K562 (cell line): Measurements from ENCODE around the gene SCARB2. TPM values are rescaled to one million over a fixed set of nuclear protein-coding genes. Genes with fewer than 3 reads are reported as not detected.

Source experiments
- CC2D1A ChIP-seq: fragments of 450-650 bp; IDR thresholded peaks from 2 replicates; pipeline ENCODE4 v1.6.1; 2017; ENCODE audit warnings: mild to moderate bottlenecking
- IRF9 ChIP-seq: fragments of 450-650 bp; IDR thresholded peaks from 2 replicates; pipeline ENCODE4 v1.6.1; 2016; ENCODE audit warnings: missing biosample characterization, missing genetic modification characterization
- PBX2 ChIP-seq, 2 experiments: IDR thresholded peaks in 1 of 2; conservative IDR thresholded peaks in 1 of 2; 2 replicates each; pipeline ENCODE4 v1.6.1; 2016; ENCODE audit warnings: low read depth in 2 of 2, mild to moderate bottlenecking in 1 of 2, missing compliant biosample characterization in 1 of 2, missing genetic modification characterization in 1 of 2, moderate library complexity in 1 of 2
- RBM14 ChIP-seq: fragments of 200-400 bp; formaldehyde crosslinking; IDR thresholded peaks from 2 replicates; pipeline ENCODE4 v1.6.1; 2018; ENCODE audit warnings: low read depth, mild to moderate bottlenecking, low read length, moderate library complexity, borderline replicate concordance; ENCODE audit not compliant: insufficient read depth
- SMC3 ChIP-seq: conservative IDR thresholded peaks from 2 replicates; pipeline ENCODE4 v1.6.1; 2011; ENCODE audit warnings: low read depth, low read length, improper control_type of control experiment; ENCODE audit not compliant: insufficient read depth
- SRSF9 ChIP-seq: fragments of 200-400 bp; formaldehyde crosslinking; IDR thresholded peaks from 2 replicates; pipeline ENCODE4 v1.6.1; 2017; ENCODE audit warnings: low read depth, low read length, borderline replicate concordance
- polyA plus RNA-seq, 8 experiments: library from polyadenylated mRNA; depleted of rRNA in 4 of 8; stranded (reverse) in 5 of 8; unstranded in 3 of 8; fragments of >200 nt; fragmentation: Nextera tagmentation in 2 of 8; fragmentation: Illumina TruSeq in 1 of 8; extraction: Ambion mirVana in 2 of 8; extraction: Trizol in 1 of 8; gene quantifications; 2 replicates each; pipeline versions ENCODE4 v1.2.1 to v1.2.3, GENCODE V29; 2011 to 2014; ENCODE audit warnings: inconsistent platforms in 1 of 8, missing spikeins in 1 of 8
- total RNA-seq, 7 experiments: library from RNA; depleted of rRNA in 6 of 7; stranded (reverse); fragments of >200 nt in 6 of 7; fragmentation: Illumina TruSeq in 2 of 7; extraction: Trizol in 2 of 7; gene quantifications; 2 replicates each; pipeline versions ENCODE4 v1.2.1 to v1.2.3, GENCODE V29; 2011 to 2021; ENCODE audit warnings: low replicate concordance in 1 of 7
- TF ChIP-seq, protein P1 (sequence below): fragments of 450-650 bp; IDR thresholded peaks from 2 replicates; pipeline ENCODE4 v1.6.1; 2016; ENCODE audit warnings: mild to moderate bottlenecking, moderate library complexity
- TF ChIP-seq, protein P2 (sequence below): sonication (generic); formaldehyde crosslinking; IDR thresholded peaks from 2 replicates; pipeline ENCODE4 v1.8.0; 2022; ENCODE audit warnings: mild to moderate bottlenecking, low read depth, missing genetic modification reagents

Gene SCARB2
- total and polyA plus RNA-seq, 9 of the 15 experiments (the other 6 are each of a cell fraction or from before 2014, with no cell fraction given) = 6.1 to 25.8 (median 17.8) TPM

DNA sequence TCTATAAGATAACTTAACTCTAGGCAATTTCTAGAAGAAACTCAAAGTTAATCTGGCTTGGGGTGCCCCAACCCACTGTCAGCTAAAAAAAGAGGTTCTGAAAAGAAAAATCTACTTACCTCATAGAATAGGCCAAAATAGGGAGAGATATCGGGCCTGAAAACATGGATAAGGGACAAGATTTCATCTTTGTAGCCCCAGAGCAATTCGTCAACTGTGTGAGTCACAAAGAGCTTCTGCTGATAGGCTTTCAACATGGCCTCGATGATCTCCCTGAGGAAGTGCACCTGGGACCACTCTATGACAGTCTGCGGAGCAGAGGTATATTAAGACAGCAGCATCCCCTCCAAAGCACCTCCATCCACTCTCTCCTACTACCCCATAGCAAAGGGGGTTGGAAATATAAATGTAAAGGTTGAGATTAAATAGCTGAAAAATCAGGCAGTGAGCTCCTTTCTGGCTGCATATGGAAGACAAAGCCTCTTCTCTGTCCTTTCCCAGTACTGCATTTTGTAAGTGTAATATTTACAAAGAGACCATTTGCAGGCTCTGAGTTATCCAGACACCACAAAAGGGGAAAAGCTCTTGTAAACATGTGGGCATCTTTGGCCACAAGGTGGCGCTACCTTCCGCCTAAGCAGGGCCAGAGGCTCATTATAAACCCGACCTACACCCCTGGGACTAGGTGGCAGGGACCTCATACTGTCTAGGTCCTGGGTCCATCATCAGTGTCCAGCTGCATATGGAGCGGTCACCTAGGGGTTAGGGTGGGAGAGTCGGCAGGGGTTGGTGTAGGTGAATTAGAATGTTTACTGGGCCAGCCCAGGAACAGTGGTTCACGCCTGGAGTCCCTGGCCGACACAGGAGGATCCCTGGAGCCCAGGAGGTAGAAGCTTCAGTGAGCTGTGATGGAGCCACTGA lies 34.0 kb downstream of the SCARB2 start (continued):
- TF ChIP-seq, protein P1, sequence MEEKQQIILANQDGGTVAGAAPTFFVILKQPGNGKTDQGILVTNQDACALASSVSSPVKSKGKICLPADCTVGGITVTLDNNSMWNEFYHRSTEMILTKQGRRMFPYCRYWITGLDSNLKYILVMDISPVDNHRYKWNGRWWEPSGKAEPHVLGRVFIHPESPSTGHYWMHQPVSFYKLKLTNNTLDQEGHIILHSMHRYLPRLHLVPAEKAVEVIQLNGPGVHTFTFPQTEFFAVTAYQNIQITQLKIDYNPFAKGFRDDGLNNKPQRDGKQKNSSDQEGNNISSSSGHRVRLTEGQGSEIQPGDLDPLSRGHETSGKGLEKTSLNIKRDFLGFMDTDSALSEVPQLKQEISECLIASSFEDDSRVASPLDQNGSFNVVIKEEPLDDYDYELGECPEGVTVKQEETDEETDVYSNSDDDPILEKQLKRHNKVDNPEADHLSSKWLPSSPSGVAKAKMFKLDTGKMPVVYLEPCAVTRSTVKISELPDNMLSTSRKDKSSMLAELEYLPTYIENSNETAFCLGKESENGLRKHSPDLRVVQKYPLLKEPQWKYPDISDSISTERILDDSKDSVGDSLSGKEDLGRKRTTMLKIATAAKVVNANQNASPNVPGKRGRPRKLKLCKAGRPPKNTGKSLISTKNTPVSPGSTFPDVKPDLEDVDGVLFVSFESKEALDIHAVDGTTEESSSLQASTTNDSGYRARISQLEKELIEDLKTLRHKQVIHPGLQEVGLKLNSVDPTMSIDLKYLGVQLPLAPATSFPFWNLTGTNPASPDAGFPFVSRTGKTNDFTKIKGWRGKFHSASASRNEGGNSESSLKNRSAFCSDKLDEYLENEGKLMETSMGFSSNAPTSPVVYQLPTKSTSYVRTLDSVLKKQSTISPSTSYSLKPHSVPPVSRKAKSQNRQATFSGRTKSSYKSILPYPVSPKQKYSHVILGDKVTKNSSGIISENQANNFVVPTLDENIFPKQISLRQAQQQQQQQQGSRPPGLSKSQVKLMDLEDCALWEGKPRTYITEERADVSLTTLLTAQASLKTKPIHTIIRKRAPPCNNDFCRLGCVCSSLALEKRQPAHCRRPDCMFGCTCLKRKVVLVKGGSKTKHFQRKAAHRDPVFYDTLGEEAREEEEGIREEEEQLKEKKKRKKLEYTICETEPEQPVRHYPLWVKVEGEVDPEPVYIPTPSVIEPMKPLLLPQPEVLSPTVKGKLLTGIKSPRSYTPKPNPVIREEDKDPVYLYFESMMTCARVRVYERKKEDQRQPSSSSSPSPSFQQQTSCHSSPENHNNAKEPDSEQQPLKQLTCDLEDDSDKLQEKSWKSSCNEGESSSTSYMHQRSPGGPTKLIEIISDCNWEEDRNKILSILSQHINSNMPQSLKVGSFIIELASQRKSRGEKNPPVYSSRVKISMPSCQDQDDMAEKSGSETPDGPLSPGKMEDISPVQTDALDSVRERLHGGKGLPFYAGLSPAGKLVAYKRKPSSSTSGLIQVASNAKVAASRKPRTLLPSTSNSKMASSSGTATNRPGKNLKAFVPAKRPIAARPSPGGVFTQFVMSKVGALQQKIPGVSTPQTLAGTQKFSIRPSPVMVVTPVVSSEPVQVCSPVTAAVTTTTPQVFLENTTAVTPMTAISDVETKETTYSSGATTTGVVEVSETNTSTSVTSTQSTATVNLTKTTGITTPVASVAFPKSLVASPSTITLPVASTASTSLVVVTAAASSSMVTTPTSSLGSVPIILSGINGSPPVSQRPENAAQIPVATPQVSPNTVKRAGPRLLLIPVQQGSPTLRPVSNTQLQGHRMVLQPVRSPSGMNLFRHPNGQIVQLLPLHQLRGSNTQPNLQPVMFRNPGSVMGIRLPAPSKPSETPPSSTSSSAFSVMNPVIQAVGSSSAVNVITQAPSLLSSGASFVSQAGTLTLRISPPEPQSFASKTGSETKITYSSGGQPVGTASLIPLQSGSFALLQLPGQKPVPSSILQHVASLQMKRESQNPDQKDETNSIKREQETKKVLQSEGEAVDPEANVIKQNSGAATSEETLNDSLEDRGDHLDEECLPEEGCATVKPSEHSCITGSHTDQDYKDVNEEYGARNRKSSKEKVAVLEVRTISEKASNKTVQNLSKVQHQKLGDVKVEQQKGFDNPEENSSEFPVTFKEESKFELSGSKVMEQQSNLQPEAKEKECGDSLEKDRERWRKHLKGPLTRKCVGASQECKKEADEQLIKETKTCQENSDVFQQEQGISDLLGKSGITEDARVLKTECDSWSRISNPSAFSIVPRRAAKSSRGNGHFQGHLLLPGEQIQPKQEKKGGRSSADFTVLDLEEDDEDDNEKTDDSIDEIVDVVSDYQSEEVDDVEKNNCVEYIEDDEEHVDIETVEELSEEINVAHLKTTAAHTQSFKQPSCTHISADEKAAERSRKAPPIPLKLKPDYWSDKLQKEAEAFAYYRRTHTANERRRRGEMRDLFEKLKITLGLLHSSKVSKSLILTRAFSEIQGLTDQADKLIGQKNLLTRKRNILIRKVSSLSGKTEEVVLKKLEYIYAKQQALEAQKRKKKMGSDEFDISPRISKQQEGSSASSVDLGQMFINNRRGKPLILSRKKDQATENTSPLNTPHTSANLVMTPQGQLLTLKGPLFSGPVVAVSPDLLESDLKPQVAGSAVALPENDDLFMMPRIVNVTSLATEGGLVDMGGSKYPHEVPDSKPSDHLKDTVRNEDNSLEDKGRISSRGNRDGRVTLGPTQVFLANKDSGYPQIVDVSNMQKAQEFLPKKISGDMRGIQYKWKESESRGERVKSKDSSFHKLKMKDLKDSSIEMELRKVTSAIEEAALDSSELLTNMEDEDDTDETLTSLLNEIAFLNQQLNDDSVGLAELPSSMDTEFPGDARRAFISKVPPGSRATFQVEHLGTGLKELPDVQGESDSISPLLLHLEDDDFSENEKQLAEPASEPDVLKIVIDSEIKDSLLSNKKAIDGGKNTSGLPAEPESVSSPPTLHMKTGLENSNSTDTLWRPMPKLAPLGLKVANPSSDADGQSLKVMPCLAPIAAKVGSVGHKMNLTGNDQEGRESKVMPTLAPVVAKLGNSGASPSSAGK = no peak
- TF ChIP-seq, protein P2, sequence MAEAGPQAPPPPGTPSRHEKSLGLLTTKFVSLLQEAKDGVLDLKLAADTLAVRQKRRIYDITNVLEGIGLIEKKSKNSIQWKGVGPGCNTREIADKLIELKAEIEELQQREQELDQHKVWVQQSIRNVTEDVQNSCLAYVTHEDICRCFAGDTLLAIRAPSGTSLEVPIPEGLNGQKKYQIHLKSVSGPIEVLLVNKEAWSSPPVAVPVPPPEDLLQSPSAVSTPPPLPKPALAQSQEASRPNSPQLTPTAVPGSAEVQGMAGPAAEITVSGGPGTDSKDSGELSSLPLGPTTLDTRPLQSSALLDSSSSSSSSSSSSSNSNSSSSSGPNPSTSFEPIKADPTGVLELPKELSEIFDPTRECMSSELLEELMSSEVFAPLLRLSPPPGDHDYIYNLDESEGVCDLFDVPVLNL (CRISPR knock-in tag) = no peak
- TF ChIP-seq RBM14 = no peak
- peak; percentile 89 for TF ChIP-seq SMC3
- TF ChIP-seq SRSF9 = no peak
- no peak for TF ChIP-seq PBX2 (CRISPR knock-in tag; IDR thresholded peaks at IDR 0.05; ENCODE audit: low read depth)
- TF ChIP-seq PBX2 (tag; conservative IDR thresholded peaks at IDR 0.05; ENCODE audit: low read depth) = 0 out of 2 replicates have a peak, but pooled peaks have one; percentile 15
- TF ChIP-seq CC2D1A = peak; percentile 67; the same call in 1 of the 2 replicates
- no peak for TF ChIP-seq IRF9 (tag)
